ENCODE results near the gene KCNK4. TPM values are rescaled to one million over a fixed set of nuclear protein-coding genes. Genes with fewer than 3 reads are reported as not detected.

KCNK4 gene
- total RNA-seq, 2 donors from 2014 or later, result not detected

DNA sequence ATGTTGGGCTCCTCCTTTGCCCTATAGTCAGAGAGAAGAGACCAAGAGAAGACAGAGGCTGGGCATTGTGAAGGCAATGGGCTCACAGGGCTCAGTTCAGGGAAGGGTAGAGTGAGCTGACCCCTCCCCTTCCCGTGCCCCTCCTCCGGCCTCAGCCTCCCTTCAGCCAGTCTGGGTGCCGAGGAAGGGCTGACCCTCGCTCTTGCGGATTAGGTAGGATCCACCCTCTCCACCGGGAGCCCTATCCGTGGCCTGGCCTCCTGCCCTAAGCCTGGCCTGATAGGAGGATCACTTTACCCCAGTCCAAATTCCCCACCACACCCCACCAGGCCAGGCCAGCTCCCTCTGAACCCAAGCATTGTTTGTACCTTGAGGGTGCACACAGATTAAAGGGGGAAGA is 42.5 kb upstream of the KCNK4 start:
- Histone ChIP-seq H3K27ac (no peak overlapping the region), H3K9me3 (no peaks in the 10 kb centered on the region), H3K4me3 (no peak overlapping the region), H3K36me3 (peaks cover 9% of the 10 kb centered on the region), H3K4me1 (peaks cover 0 to 57% of the 10 kb centered on the region in 2 donors), H3K27me3 (no peaks in the 10 kb centered on the region)
- TF ChIP-seq, protein P1, sequence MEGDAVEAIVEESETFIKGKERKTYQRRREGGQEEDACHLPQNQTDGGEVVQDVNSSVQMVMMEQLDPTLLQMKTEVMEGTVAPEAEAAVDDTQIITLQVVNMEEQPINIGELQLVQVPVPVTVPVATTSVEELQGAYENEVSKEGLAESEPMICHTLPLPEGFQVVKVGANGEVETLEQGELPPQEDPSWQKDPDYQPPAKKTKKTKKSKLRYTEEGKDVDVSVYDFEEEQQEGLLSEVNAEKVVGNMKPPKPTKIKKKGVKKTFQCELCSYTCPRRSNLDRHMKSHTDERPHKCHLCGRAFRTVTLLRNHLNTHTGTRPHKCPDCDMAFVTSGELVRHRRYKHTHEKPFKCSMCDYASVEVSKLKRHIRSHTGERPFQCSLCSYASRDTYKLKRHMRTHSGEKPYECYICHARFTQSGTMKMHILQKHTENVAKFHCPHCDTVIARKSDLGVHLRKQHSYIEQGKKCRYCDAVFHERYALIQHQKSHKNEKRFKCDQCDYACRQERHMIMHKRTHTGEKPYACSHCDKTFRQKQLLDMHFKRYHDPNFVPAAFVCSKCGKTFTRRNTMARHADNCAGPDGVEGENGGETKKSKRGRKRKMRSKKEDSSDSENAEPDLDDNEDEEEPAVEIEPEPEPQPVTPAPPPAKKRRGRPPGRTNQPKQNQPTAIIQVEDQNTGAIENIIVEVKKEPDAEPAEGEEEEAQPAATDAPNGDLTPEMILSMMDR (IDR thresholded peaks at IDR 0.05), result no peak
- DNase-seq (ENCODE audit: low spot score), result no peak

DNA sequence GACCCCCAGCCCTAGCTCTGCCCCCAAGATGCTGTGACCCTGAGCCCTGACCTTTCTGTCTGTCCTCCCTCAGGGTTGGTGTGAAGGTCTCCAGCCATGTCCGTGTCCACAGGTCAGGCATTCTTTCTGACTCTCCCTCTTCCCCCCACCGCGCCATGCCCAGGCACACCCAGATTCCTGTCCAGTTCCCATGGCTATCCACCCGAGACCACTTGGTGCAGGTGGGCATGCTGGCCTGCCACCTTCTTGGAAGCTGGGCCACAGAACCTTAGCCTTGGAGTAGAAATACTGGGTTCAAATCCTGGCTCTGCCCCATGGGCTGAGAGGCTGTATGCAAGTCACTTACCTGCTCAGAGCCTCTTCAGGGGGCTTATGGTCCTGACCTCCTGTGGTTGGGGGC is 42.1 kb upstream of the KCNK4 start:
- Histone ChIP-seq H3K27me3 (no peaks in the 10 kb centered on the region), H3K27ac (no peak overlapping the region), H3K4me3 (no peak overlapping the region), H3K36me3 (peaks cover 5% of the 10 kb centered on the region), H3K4me1 (peaks cover 0 to 60% of the 10 kb centered on the region in 2 donors), H3K9me3 (no peaks in the 10 kb centered on the region)
- TF ChIP-seq, protein P1 (IDR thresholded peaks at IDR 0.05), result no peak
- no peak for DNase-seq (ENCODE audit: low spot score)

GRCh38 chr11:64249563-64250414 is 41.3 kb upstream of the KCNK4 start:
- Histone ChIP-seq H3K9me3 (no peaks in the 10 kb centered on the region), H3K4me1 (peaks cover 0 to 59% of the 10 kb centered on the region in 2 donors)

GRCh38 chr11:64250415-64251015 is 40.6 kb upstream of the KCNK4 start:
- peaks cover 8% of the 10 kb centered on the region for H3K36me3 ChIP-seq
- no peak for DNase-seq (ENCODE audit: low spot score)
- H3K27ac ChIP-seq, result peak overlapping the region in 1 of 2 donors; percentile 56
- peaks cover 0 to 51% of the 10 kb centered on the region in 2 donors for H3K4me1 ChIP-seq
- H3K27me3 ChIP-seq, result no peaks in the 10 kb centered on the region
- TF ChIP-seq, protein P1 (IDR thresholded peaks at IDR 0.05), result no peak
- peak overlapping the region; percentile 43 to 83 for H3K4me3 ChIP-seq
- H3K9me3 ChIP-seq, result no peaks in the 10 kb centered on the region

More at GRCh38 chr11:64249563-64250414, 41.3 kb upstream of the KCNK4 start:
- TF ChIP-seq, protein P1 (IDR thresholded peaks at IDR 0.05), result no peak
- no peak for DNase-seq (ENCODE audit: low spot score)
- no peak overlapping the region for H3K27ac ChIP-seq
- H3K27me3 ChIP-seq, result no peaks in the 10 kb centered on the region
- H3K4me3 ChIP-seq, result no peak overlapping the region
- peaks cover 5% of the 10 kb centered on the region for H3K36me3 ChIP-seq

- peak within 1 kb of the TSS; percentile 77 to 83 for H3K4me3 ChIP-seq
- TF ChIP-seq, protein P1 (IDR thresholded peaks at IDR 0.05), result peak; percentile 87 to 99
- H3K27ac ChIP-seq, result peak within 1 kb of the TSS; percentile 63 to 71
- no peaks in the 10 kb centered on the region for H3K9me3 ChIP-seq
- H3K27me3 ChIP-seq, result no peaks in the 10 kb centered on the region
- no peak for DNase-seq (ENCODE audit: low spot score)
- H3K36me3 ChIP-seq, result peaks cover 15% of the 10 kb centered on the region
- H3K4me1 ChIP-seq, result peaks cover 0 to 45% of the 10 kb centered on the region in 2 donors
These were observed 39.9 kb upstream of the KCNK4 start, which contains the start of gene PLCB3 for GRCh38 chr11:64251016-64251752. TSS of gene PLCB3 (plus strand) at chr11:64251530. CDS start at chr11:64251650, 120 bp downstream.
